IMR-90 (cell line): ENCODE measurements around the gene WDR74. TPM values are rescaled to one million over a fixed set of nuclear protein-coding genes. Genes with fewer than 3 reads are reported as not detected.
A peak's percentile ranks its signal among the peaks of the same experiment; 100 is the strongest.

Experiments
- ATAC-seq: fragments of 200-7000 bp; cut with Tn5 transposase; 2 replicates; pipeline ENCODE4 v1.9.1; 2020; ENCODE audit warnings: low read depth, mild to moderate bottlenecking, moderate library complexity
- BruUV-seq: library from RNA; stranded (reverse); fragments of 400-500 nt; replicated peaks from 2 replicates; lab custom pipeline; 2021; lab: Mats Ljungman, UMichigan
- CTCF ChIA-PET: fragments of 300-600 bp; formaldehyde crosslinking; extraction: SDS; loops from one replicate; lab custom pipeline; 2021; ENCODE audit warnings: antibody characterized with exemption; lab: Yijun Ruan, JAX
- POLR2A ChIA-PET: fragments of 300-600 bp; sonication (Branson Sonifier 250); formaldehyde crosslinking; loops from one replicate; lab custom pipeline; 2022; ENCODE audit warnings: antibody characterized with exemption; ENCODE audit not compliant: unreplicated experiment; lab: Charles Lee
- DNase-seq: peaks from one replicate; pipeline ENCODE4 v3.0.0; 2013
- H2AFZ ChIP-seq: replicated peaks from 2 replicates; pipeline ENCODE3; 2013; ENCODE audit warnings: low read length, mild to moderate bottlenecking; ENCODE audit not compliant: poor library complexity
- H2AK5ac ChIP-seq: 2 replicates; pipeline ENCODE4 v1.6.1; 2013; ENCODE audit warnings: low read depth, low read length, inconsistent platforms
- H2AK9ac ChIP-seq: replicated peaks from 2 replicates; pipeline ENCODE3; 2013; ENCODE audit warnings: mild to moderate bottlenecking, low read depth, low read length, moderate library complexity; ENCODE audit not compliant: poor library complexity
- H2BK120ac ChIP-seq: 2 replicates; pipeline ENCODE4 v1.6.1; 2013; ENCODE audit warnings: low read depth, low read length, inconsistent platforms
- H2BK15ac ChIP-seq: 3 replicates; pipeline ENCODE4 v1.6.1; 2013; ENCODE audit warnings: low read depth, low read length, inconsistent platforms
- H2BK20ac ChIP-seq: 2 replicates; pipeline ENCODE4 v1.6.1; 2013; ENCODE audit warnings: low read depth, mild to moderate bottlenecking, inconsistent platforms, low read length, moderate library complexity
- H2BK5ac ChIP-seq: 2 replicates; pipeline ENCODE4 v1.6.1; 2013; ENCODE audit warnings: mild to moderate bottlenecking, low read depth, low read length, inconsistent platforms; ENCODE audit not compliant: poor library complexity, severe bottlenecking
- H3K14ac ChIP-seq: replicated peaks from 2 replicates; pipeline ENCODE4 v1.6.1; 2013; ENCODE audit warnings: low read depth, low read length, inconsistent platforms
- H3K18ac ChIP-seq: 2 replicates; pipeline ENCODE4 v1.6.1; 2013; ENCODE audit warnings: low read depth, low read length, control low read depth
- H3K23ac ChIP-seq: 2 replicates; pipeline ENCODE4 v1.6.1; 2013; ENCODE audit warnings: low read depth, low read length, inconsistent platforms
- H3K27ac ChIP-seq: 2 replicates; pipeline ENCODE4 v1.5.1; 2013; ENCODE audit warnings: mild to moderate bottlenecking, control low read depth, low read length; ENCODE audit not compliant: insufficient read depth
- H3K27me3 ChIP-seq: 2 replicates; pipeline ENCODE4 v1.6.1; 2013; ENCODE audit warnings: low read length; ENCODE audit not compliant: control insufficient read depth, insufficient read depth
- H3K36me3 ChIP-seq: 2 replicates; pipeline ENCODE4 v1.6.1; 2013; ENCODE audit warnings: low read length, mixed read lengths; ENCODE audit not compliant: control insufficient read depth, insufficient read depth
- H3K4ac ChIP-seq: 2 replicates; pipeline ENCODE4 v1.6.1; 2013; ENCODE audit warnings: low read depth, low read length, inconsistent platforms
- H3K4me1 ChIP-seq: 2 replicates; pipeline ENCODE4 v1.6.1; 2013; ENCODE audit warnings: low read length, mixed read lengths; ENCODE audit not compliant: control insufficient read depth, insufficient read depth
- H3K4me2 ChIP-seq: 2 replicates; pipeline ENCODE4 v1.6.1; 2013; ENCODE audit warnings: low read depth, mild to moderate bottlenecking, control low read depth, low read length, moderate library complexity
- H3K4me3 ChIP-seq: 2 replicates; pipeline ENCODE4 v1.5.1; 2013; ENCODE audit warnings: low read depth, mild to moderate bottlenecking, control low read depth, low read length, moderate library complexity; ENCODE audit not compliant: insufficient read depth
- H3K56ac ChIP-seq: 2 replicates; pipeline ENCODE4 v1.6.1; 2013; ENCODE audit warnings: low read length, inconsistent platforms; ENCODE audit not compliant: insufficient read depth; ENCODE audit errors: extremely low read depth
- H3K79me1 ChIP-seq, 2 experiments: 2 replicates each; pipeline ENCODE4 v1.6.1; 2013; ENCODE audit warnings: low read length in 2 of 2, inconsistent platforms in 1 of 2, low read depth in 1 of 2
- H3K9ac ChIP-seq: 2 replicates; pipeline ENCODE4 v1.6.1; 2013; ENCODE audit warnings: low read depth, low read length, control low read depth
- H3K9me1 ChIP-seq: 2 replicates; pipeline ENCODE4 v1.6.1; 2013; ENCODE audit warnings: low read length, inconsistent platforms; ENCODE audit not compliant: insufficient read depth
- H3K9me3 ChIP-seq: 2 replicates; pipeline ENCODE4 v1.6.1; 2013; ENCODE audit warnings: low read length; ENCODE audit not compliant: control insufficient read depth, insufficient read depth
- H4K20me1 ChIP-seq: 2 replicates; pipeline ENCODE4 v1.6.1; 2013; ENCODE audit warnings: low read length, inconsistent platforms; ENCODE audit not compliant: insufficient read depth
- H4K5ac ChIP-seq: 2 replicates; pipeline ENCODE4 v1.6.1; 2013; ENCODE audit warnings: mild to moderate bottlenecking, low read depth, low read length, control low read depth
- H4K8ac ChIP-seq, 2 experiments: 2 replicates each; pipeline ENCODE4 v1.6.1; 2013; ENCODE audit warnings: low read depth in 2 of 2, low read length in 2 of 2, control low read depth in 1 of 2, inconsistent platforms in 1 of 2
- H4K91ac ChIP-seq: 2 replicates; pipeline ENCODE4 v1.6.1; 2013; ENCODE audit warnings: low read depth, low read length, inconsistent platforms; ENCODE audit not compliant: insufficient read depth
- MAZ ChIP-seq: IDR thresholded peaks from 2 replicates; pipeline ENCODE4 v1.6.1; 2012; ENCODE audit warnings: low read depth, mild to moderate bottlenecking, low read length, improper control_type of control experiment, moderate library complexity, borderline replicate concordance
- MXI1 ChIP-seq: IDR thresholded peaks from 2 replicates; pipeline ENCODE4 v1.6.1; 2012; ENCODE audit warnings: low read depth, mild to moderate bottlenecking, low read length, moderate library complexity, borderline replicate concordance
- POLR2A ChIP-seq: IDR thresholded peaks from 2 replicates; pipeline ENCODE4 v1.6.1; 2012; ENCODE audit warnings: mild to moderate bottlenecking, low read depth, low read length
- WGBS, 2 experiments: methylation state at CpG; one replicate each; pipeline versions ENCODE4 v1.1.5 to v1.1.7; 2013; ENCODE audit warnings: missing lambda C conversion rate in 2 of 2; ENCODE audit not compliant: insufficient read length in 1 of 2; ENCODE audit errors: extremely low coverage in 2 of 2; 5-methylcytosine and 5-hydroxymethylcytosine counted together
- dilution Hi-C: fragments of 300-500 bp; cut with HindIII; formaldehyde crosslinking; loops from one replicate; pipeline ENCODE4 v1.14.3; 2018; ENCODE audit warnings: low sequenced_read_pairs; ENCODE audit not compliant: unreplicated experiment
- in situ Hi-C: fragments of 300-500 bp; cut with MboI; formaldehyde crosslinking; loops from 3 replicates; pipeline ENCODE4 v1.14.3; 2019; ENCODE audit warnings: low sequenced_read_pairs, inconsistent platforms, mixed read lengths
- intact Hi-C: fragments of 100-400 bp; cut with micrococcal nuclease; formaldehyde crosslinking; loops from 2 replicates; pipeline ENCODE4 v1.10.0; 2022
- polyA plus RNA-seq, 3 experiments: library from polyadenylated mRNA; depleted of rRNA; stranded (reverse); fragments of >200 nt; gene quantifications; 2 replicates each; pipeline ENCODE4 v1.2.3, GENCODE V29; 2012; ENCODE audit warnings: low replicate concordance in 1 of 3
- total RNA-seq: library from RNA; depleted of rRNA; stranded (reverse); fragments of >200 nt; gene quantifications from 2 replicates; pipeline ENCODE4 v1.2.3, GENCODE V29; 2012

WDR74 gene
- total and polyA plus RNA-seq, 2 of the 4 experiments (the other 2 are of a cell fraction), result 38.4 to 44.3 TPM

- POLR2A ChIA-PET, result interaction anchor here (0.6 to 1.8 kb wide), 4 partner anchors 9 to 159 kb away, joined by 3 to 16 read pairs (median 4); partner anchors contain the start of gene HNRNPUL2
- peak within 1 kb of the TSS; percentile 100 for H2AK9ac ChIP-seq
- peaks cover 22 to 77% of the 10 kb centered on the region in 2 experiments; a peak in 3 of 4 replicates for H3K79me1 ChIP-seq
- H2BK20ac ChIP-seq, result 0 out of 2 replicates have a peak within 1 kb of the TSS, but pooled peaks have one; percentile 38
- peak within 1 kb of the TSS; percentile 95 for H3K27ac ChIP-seq
- ATAC-seq (peak; percentile 18), DNase-seq (peak; percentile 22)
- H3K14ac ChIP-seq, result peak within 1 kb of the TSS; percentile 92
- H3K9ac ChIP-seq, result peak within 1 kb of the TSS; percentile 94
- WGBS, 2 experiments, result 0% methylated on average over 14 of the region's 40 CpGs; no CpG with 5 or more reads in 1 of the 2 experiments
- peak within 1 kb of the TSS; percentile 21 to 94; a peak in 3 of 4 replicates for H4K8ac ChIP-seq
- H3K4ac ChIP-seq, result peak within 1 kb of the TSS; percentile 88
- peak within 1 kb of the TSS; percentile 64; the same call in 1 of the 2 replicates for H2BK120ac ChIP-seq
- H4K5ac ChIP-seq, result peak within 1 kb of the TSS; percentile 61
- H3K4me1 ChIP-seq, result peaks cover 12% of the 10 kb centered on the region
- BruUV-seq, result TSS peak; percentile 95
- peak within 1 kb of the TSS; percentile 61 for H2AK5ac ChIP-seq
- TF ChIP-seq MAZ, result 0 out of 2 replicates have a peak, but pooled peaks have one; percentile 15
- TF ChIP-seq POLR2A, result no peak
- peak; percentile 74 for TF ChIP-seq MXI1
- H2BK5ac ChIP-seq, result peak within 1 kb of the TSS; percentile 96
- H2AFZ ChIP-seq, result peak within 1 kb of the TSS; percentile 99
- in situ Hi-C loops, result no loop called here
- H3K56ac ChIP-seq, result peak within 1 kb of the TSS; percentile 67
- H2BK15ac ChIP-seq, result no peak within 1 kb of the TSS
- no peaks in the 10 kb centered on the region for H3K9me3 ChIP-seq
- H3K9me1 ChIP-seq, result peaks cover 4% of the 10 kb centered on the region; the same call in 1 of the 2 replicates
- H3K27me3 ChIP-seq, result no peaks in the 10 kb centered on the region
- H3K4me2 ChIP-seq, result peak within 1 kb of the TSS; percentile 95
- intact Hi-C loops, result loop anchor here (2.0 kb wide), 1 partner anchor 46 kb away; the partner anchor contains the start of gene TMEM179B
- dilution Hi-C loops, result no loop called here
- peak within 1 kb of the TSS; percentile 94 for H3K4me3 ChIP-seq
- peak within 1 kb of the TSS; percentile 63 for H4K91ac ChIP-seq
- peaks cover 29% of the 10 kb centered on the region; the same call in 1 of the 2 replicates for H4K20me1 ChIP-seq
- H3K18ac ChIP-seq, result peak within 1 kb of the TSS; percentile 67
- H3K36me3 ChIP-seq, result peaks cover 26% of the 10 kb centered on the region
- H3K23ac ChIP-seq, result peak within 1 kb of the TSS; percentile 90
- CTCF ChIA-PET, result no interaction called here
Measured at GRCh38 chr11:62832336-62833234, 6.8 kb downstream of the WDR74 start, which contains the start of gene TEX54. TEX54 (minus strand) TSS chr11:62832841.
